HG02973 (cell line): Measurements from ENCODE around the gene MISP.

Source experiments
- ATAC-seq: cut with Tn5 transposase; IDR thresholded peaks from one replicate; pipeline ENCODE4 v1.9.1; 2021; ENCODE audit warnings: moderate library complexity; ENCODE audit not compliant: unreplicated experiment

Gene MISP

DNA sequence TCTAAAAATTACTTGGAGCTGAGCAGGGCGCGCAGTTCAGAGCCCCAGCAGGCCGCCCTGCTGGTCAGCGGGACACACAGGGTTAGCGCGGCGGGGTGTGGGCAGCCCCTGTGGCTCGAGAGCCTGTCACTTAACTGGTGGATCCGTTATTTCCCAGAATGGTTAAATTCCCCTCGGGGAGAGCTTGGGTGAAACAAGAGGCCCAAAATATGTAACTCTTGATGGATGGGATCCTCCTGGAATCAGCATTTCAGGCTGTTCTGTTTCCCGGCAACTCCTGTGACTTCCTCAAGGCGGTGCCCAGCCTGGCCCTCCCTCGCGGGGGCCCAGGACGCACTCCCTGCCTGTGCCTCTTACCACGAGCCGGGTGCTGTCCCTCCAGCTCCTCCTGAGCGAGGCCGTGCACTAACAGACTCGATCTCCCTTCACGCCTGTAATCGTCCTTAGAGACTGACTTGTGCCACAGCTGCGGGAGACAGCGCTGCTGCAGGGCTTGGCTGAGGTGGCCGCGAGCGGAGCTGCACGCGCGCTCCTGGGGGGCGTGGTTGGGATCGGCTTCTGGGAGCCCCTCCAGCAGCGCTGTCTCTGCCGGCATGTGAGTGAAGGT is 56.0 kb downstream of the MISP start:
- no peak for ATAC-seq

DNA sequence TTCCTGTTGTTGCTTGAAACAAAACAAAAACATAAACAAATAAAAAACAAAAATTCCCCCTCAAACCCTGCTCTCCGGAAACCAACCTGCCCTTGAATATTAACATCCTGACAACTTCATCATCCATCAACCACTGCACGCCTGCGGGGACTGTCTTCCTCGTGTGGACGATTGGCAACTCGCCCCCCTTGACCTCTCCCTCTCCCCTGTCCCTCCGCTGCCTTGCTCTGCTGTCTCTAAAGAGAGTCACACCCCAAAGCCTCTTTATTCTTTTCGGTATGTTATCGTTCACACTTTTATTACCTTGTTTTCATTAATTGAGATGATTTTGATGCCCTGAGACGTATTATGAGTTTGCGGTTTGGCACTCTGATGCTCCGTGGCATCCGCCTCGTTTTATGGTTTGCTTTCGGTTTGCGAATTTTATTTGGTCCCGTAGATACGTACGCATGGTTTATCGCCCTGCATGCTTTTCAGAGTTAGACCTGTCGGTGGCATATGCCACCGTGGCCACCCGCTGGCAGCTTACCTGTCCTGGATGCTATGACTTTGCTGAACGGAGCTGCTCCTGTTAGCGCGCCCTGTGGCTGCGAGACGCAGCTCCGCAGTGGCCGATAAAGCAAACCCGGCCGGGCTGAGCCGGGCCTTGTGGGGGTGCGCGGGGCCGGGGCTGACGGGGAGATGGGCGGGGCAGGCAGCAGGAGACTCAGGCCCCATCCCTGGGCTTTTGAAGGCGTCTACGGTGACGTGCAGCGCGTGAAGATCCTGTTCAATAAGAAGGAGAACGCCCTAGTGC is 56.9 kb downstream of the MISP start:
- ATAC-seq, result no peak

DNA sequence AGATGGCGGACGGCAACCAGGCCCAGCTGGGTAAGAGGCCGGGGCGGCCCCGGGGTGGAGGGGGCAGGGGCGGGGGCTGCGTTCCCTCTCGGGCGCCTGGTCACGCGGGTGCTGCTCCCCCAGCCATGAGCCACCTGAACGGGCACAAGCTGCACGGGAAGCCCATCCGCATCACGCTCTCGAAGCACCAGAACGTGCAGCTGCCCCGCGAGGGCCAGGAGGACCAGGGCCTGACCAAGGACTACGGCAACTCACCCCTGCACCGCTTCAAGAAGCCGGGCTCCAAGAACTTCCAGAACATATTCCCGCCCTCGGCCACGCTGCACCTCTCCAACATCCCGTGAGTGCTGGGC is 57.5 kb downstream of the MISP start:
- ATAC-seq, result no peak

DNA sequence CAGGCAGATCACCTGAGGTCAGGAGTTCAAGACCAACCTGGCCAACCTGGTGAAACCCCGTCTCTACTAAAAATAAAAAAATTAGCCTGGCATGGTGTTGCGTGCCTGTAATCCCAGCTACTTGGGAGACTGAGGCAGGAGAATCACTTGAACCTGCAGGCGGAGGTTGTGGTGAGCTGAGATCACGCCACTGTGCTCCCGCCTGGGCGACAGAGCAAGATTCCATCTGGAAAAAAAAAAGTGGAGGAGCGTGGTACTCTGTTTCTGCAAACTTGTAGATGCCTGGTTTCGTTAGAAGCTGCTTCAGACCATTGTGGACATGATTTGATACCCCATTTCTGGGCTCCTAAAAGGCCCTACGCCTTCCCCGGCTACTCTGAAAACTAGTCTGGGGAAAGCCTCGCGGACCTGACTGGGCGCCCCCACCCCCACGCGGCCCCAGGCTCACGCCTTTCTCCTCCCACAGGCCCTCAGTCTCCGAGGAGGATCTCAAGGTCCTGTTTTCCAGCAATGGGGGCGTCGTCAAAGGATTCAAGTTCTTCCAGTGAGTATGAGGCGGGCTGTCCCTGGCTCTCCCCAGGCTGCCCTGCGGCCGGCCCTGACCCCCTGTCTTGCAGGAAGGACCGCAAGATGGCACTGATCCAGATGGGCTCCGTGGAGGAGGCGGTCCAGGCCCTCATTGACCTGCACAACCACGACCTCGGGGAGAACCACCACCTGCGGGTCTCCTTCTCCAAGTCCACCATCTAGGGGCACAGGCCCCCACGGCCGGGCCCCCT is 59.4 kb downstream of the MISP start:
- ATAC-seq, result no peak

DNA sequence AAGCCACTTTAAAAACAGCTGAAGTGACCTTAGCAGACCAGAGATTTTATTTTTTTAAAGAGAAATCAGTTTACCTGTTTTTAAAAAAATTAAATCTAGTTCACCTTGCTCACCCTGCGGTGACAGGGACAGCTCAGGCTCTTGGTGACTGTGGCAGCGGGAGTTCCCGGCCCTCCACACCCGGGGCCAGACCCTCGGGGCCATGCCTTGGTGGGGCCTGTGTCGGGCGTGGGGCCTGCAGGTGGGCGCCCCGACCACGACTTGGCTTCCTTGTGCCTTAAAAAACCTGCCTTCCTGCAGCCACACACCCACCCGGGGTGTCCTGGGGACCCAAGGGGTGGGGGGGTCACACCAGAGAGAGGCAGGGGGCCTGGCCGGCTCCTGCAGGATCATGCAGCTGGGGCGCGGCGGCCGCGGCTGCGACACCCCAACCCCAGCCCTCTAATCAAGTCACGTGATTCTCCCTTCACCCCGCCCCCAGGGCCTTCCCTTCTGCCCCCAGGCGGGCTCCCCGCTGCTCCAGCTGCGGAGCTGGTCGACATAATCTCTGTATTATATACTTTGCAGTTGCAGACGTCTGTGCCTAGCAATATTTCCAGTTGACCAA is 60.1 kb downstream of the MISP start:
- ATAC-seq, result no peak

DNA sequence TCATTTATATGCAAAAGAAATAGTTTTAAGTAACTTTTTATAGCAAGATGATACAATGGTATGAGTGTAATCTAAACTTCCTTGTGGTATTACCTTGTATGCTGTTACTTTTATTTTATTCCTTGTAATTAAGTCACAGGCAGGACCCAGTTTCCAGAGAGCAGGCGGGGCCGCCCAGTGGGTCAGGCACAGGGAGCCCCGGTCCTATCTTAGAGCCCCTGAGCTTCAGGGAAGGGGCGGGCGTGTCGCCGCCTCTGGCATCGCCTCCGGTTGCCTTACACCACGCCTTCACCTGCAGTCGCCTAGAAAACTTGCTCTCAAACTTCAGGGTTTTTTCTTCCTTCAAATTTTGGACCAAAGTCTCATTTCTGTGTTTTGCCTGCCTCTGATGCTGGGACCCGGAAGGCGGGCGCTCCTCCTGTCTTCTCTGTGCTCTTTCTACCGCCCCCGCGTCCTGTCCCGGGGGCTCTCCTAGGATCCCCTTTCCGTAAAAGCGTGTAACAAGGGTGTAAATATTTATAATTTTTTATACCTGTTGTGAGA is 60.7 kb downstream of the MISP start:
- ATAC-seq, result no peak

DNA sequence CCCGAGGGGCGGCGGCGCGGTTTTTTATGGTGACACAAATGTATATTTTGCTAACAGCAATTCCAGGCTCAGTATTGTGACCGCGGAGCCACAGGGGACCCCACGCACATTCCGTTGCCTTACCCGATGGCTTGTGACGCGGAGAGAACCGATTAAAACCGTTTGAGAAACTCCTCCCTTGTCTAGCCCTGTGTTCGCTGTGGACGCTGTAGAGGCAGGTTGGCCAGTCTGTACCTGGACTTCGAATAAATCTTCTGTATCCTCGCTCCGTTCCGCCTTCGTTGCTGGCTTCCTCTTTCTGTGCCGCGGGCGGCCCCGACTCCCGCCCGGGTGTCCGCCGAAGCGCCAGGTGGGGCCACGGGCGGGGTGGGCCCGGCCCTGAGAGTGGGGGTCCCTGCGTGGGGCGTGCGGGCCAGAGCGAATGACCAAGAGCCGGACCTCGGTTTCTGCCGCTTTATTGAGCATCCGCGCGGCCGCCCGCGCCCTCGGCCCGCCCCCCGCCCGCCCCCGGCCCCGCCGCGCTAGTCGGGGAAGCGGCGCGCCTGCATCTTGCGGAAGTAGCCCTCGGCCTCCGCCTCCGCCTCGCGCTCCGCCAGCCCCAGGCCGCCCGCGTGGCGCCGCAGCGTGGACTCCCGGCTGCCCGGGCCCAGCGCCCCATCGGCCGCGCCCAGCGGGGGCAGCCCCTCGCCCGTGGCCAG is 61.3 kb downstream of the MISP start:
- no peak for ATAC-seq

DNA sequence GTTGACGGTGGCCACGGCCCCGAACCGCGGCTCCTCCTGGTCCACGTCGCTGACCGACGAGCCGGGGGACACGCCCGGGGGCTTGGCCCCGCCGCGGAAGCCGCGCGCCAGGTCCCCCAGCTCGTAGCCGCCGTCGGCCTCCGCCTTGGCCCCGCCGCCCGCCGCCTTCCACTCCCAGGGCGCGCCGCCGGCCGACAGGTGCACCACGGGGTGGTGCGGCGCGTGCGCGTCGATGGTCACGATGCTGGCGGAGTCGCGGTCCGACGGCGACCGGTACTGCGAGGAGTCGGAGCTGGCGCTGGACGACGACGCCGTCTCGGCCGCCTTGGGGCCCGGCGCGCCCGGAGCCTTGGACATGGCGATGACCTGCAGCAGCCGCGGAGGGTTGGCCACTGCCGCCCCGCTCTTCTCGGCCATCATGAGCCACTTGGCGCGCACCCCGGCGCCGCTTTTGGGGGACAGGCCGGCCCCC is 61.9 kb downstream of the MISP start:
- no peak for ATAC-seq

DNA sequence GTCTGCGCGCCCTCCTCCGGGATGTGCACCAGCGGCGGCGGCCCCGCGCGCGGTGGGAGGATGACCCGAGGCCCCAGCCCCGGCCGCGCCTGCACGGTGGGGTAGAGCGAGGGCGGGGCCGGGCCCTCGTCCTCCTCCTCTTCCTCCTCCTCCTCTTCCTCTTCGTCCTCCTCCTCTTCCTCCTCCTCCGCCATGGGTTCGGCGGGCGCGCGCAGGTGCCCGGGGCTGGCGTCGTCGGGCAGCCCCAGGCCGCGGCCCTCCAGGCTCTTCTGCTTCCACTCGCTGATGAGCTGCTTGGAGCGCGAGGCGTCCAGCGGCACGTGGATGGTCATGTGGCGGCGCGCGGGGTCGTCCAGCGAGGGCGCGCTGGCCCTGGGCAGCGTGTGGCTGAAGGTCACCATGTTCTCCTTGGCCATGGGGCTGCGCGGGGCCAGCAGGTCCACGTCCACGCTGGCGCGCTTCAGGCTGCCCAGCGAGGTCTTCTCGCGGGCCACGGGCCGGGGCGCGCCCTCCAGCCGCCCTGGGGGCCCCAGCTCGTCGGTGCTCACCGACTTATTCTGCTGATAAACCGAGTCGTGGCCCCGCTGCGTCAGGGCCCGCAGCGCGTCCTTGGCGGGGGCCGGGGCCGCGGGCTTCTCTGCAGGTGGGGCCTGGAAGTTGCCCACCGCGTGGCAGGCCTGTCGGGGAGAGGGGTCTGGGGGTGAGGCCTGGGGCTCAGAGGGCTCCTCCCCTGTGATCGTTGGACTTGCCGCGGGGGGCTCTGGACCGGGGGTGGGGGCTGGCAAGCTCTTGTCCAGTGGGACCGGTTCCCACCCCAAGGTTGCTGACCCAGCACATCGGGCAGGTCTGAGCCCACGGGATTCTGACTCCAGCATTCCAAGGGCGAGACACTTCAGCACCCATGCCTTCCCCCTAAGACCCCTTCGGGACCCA is 62.6 kb downstream of the MISP start:
- ATAC-seq, result no peak
